ENCODE results near the gene FYN.

The FYN gene

GRCh38 chr6:111884068-111884467 lies 10.8 kb upstream of the FYN start:
- in situ Hi-C loops (cut with MboI; ENCODE audit: low sequenced_read_pairs): no loop called here

GRCh38 chr6:111880181-111880888 lies 7.1 kb upstream of the FYN start:
- in situ Hi-C loops (cut with MboI; ENCODE audit: low sequenced_read_pairs): no loop called here

GRCh38 chr6:111875741-111876140 lies 2.5 kb upstream of the FYN start:
- in situ Hi-C loops (cut with MboI; ENCODE audit: low sequenced_read_pairs): no loop called here

- in situ Hi-C loops (cut with MboI; ENCODE audit: low sequenced_read_pairs): no loop called here
Measured at GRCh38 chr6:111874025-111874415, 768 bp upstream of the FYN start.

GRCh38 chr6:111872401-111873177 lies 663 bp downstream of the FYN start:
- in situ Hi-C loops (cut with MboI; ENCODE audit: low sequenced_read_pairs): no loop called here

GRCh38 chr6:111871725-111872400 lies 1.4 kb downstream of the FYN start:
- in situ Hi-C loops (cut with MboI; ENCODE audit: low sequenced_read_pairs): no loop called here

GRCh38 chr6:111871207-111871606 lies 2.0 kb downstream of the FYN start:
- in situ Hi-C loops (cut with MboI; ENCODE audit: low sequenced_read_pairs): no loop called here

GRCh38 chr6:111870742-111871064 lies 2.5 kb downstream of the FYN start:
- in situ Hi-C loops (cut with MboI; ENCODE audit: low sequenced_read_pairs): no loop called here

- in situ Hi-C loops (cut with MboI; ENCODE audit: low sequenced_read_pairs): no loop called here
Measured at GRCh38 chr6:111870051-111870741, 3.1 kb downstream of the FYN start.

GRCh38 chr6:111866857-111867256 lies 6.4 kb downstream of the FYN start:
- in situ Hi-C loops (cut with MboI; ENCODE audit: low sequenced_read_pairs): no loop called here

GRCh38 chr6:111865909-111866546 lies 7.2 kb downstream of the FYN start:
- in situ Hi-C loops (cut with MboI; ENCODE audit: low sequenced_read_pairs): no loop called here

GRCh38 chr6:111865049-111865585 lies 8.1 kb downstream of the FYN start:
- in situ Hi-C loops (cut with MboI; ENCODE audit: low sequenced_read_pairs): no loop called here

GRCh38 chr6:111864138-111865048 lies 8.9 kb downstream of the FYN start:
- in situ Hi-C loops (cut with MboI; ENCODE audit: low sequenced_read_pairs): no loop called here

GRCh38 chr6:111862741-111863140 lies 10.5 kb downstream of the FYN start:
- in situ Hi-C loops (cut with MboI; ENCODE audit: low sequenced_read_pairs): no loop called here

GRCh38 chr6:111862314-111862713 lies 10.9 kb downstream of the FYN start:
- in situ Hi-C loops (cut with MboI; ENCODE audit: low sequenced_read_pairs): no loop called here

- in situ Hi-C loops (cut with MboI; ENCODE audit: low sequenced_read_pairs): no loop called here
Measured at GRCh38 chr6:111861431-111861885, 11.8 kb downstream of the FYN start.

GRCh38 chr6:111858347-111858746 lies 14.9 kb downstream of the FYN start:
- in situ Hi-C loops (cut with MboI; ENCODE audit: low sequenced_read_pairs): no loop called here

- in situ Hi-C loops (cut with MboI; ENCODE audit: low sequenced_read_pairs): no loop called here
Measured at GRCh38 chr6:111857674-111858337, 15.4 kb downstream of the FYN start.

- in situ Hi-C loops (cut with MboI; ENCODE audit: low sequenced_read_pairs): no loop called here
Measured at GRCh38 chr6:111855753-111856152, 17.5 kb downstream of the FYN start.

Measured in HL-60/S4 treated with retinoic acid at 250 ng/mL for 4 days and 3 days (cell line).